Ishikawa (cell line): ENCODE results near the gene MYRIP.

Experiments used
- CEBPB ChIP-seq: IDR thresholded peaks from 2 replicates; pipeline ENCODE4 v1.6.1; 2012
- EP300 ChIP-seq: IDR thresholded peaks from 2 replicates; pipeline ENCODE4 v1.6.1; 2012; ENCODE audit warnings: borderline replicate concordance
- REST ChIP-seq: IDR thresholded peaks from 2 replicates; pipeline ENCODE4 v1.6.1; 2012; ENCODE audit warnings: low read depth, mild to moderate bottlenecking
- TAF1 ChIP-seq: IDR thresholded peaks from 2 replicates; pipeline ENCODE4 v1.6.1; 2012; ENCODE audit warnings: low read depth, mild to moderate bottlenecking
- ZBTB7A ChIP-seq: IDR thresholded peaks from 2 replicates; pipeline ENCODE4 v1.6.1; 2012; ENCODE audit warnings: low read depth
- TF ChIP-seq, protein P1 (sequence below): IDR thresholded peaks from 2 replicates; pipeline ENCODE4 v1.6.1; 2012

DNA sequence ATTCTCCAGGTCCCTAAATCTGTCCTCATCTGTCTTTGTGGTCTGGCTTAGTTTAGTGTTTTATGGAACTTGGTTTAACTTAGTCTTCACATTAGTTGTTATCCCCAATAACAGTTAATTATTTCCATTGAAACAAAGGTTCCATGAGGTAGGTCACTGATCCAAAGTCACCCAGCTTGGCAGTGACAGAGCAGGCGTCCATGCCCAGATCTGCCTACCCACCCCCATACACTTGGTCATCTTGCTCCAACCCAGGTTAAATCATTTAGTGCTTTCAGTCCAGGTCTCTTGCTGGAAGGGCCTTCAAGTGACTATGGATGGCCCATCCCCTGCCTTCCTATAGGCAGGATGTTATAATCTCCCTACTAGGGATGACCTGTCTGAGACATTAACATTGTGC lies 127.4 kb downstream of the MYRIP start:
- TF ChIP-seq, protein P1, sequence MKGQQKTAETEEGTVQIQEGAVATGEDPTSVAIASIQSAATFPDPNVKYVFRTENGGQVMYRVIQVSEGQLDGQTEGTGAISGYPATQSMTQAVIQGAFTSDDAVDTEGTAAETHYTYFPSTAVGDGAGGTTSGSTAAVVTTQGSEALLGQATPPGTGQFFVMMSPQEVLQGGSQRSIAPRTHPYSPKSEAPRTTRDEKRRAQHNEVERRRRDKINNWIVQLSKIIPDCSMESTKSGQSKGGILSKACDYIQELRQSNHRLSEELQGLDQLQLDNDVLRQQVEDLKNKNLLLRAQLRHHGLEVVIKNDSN, result no peak
- no peak for TF ChIP-seq EP300
- TF ChIP-seq TAF1, result no peak
- TF ChIP-seq CEBPB, result no peak
- no peak for TF ChIP-seq ZBTB7A
- TF ChIP-seq REST, result no peak
